Gastrocnemius medialis (tissue), 4 donors: ENCODE measurements around the gene ARHGEF33. TPM values are rescaled to one million over a fixed set of nuclear protein-coding genes. Genes with fewer than 3 reads are reported as not detected.

Experiments used
- ATAC-seq, 2 donors: fragments of 150-250 bp; one replicate each; pipeline ENCODE4 v1.9.1; 2016
- DNase-seq, 2 donors: peaks; one replicate each; pipeline ENCODE4 v3.0.0-alpha.2; 2019
- H3K27ac ChIP-seq, 4 donors: fragments of 200-600 bp; sonication (generic); 1 replicate in 1 of 4; 2 replicates in 3 of 4; pipeline ENCODE4 v1.5.1; 2016 to 2018; ENCODE audit warnings: mild to moderate bottlenecking in 2 of 4, moderate library complexity in 1 of 4
- H3K27me3 ChIP-seq, 3 donors: fragments of 200-600 bp; sonication (generic) in 2 of 3; 1 replicate in 1 of 3; 2 replicates in 2 of 3; pipeline versions ENCODE4 v1.5.1 to v1.6.0; 2016 to 2019; ENCODE audit warnings: mild to moderate bottlenecking in 1 of 3, moderate library complexity in 1 of 3
- H3K36me3 ChIP-seq, 2 donors: fragments of 200-600 bp; sonication (generic) in 1 of 2; one replicate each; pipeline ENCODE4 v1.5.1; 2017 to 2018
- H3K4me1 ChIP-seq, 2 donors: fragments of 200-600 bp; sonication (generic) in 1 of 2; one replicate each; pipeline ENCODE4 v1.5.1; 2016 to 2017; ENCODE audit warnings: mild to moderate bottlenecking in 2 of 2
- H3K4me3 ChIP-seq, 4 donors: fragments of 200-600 bp; sonication (generic) in 3 of 4; 1 replicate in 1 of 4; 2 replicates in 3 of 4; pipeline ENCODE4 v1.5.1; 2016 to 2019; ENCODE audit warnings: mild to moderate bottlenecking in 2 of 4
- H3K9me3 ChIP-seq, 3 donors: fragments of 200-600 bp; sonication (generic) in 2 of 3; 1 replicate in 1 of 3; 2 replicates in 2 of 3; pipeline ENCODE4 v1.5.1; 2016 to 2019
- CTCF ChIP-seq, 5 experiments: fragments of 450-650 bp in 3 of 5; fragments of 200-600 bp in 2 of 5; sonication (generic) in 2 of 5; IDR thresholded peaks in 4 of 5; conservative IDR thresholded peaks in 1 of 5; 1 replicate in 4 of 5; 2 replicates in 1 of 5; pipeline ENCODE4 v1.5.1; 2016 to 2019; ENCODE audit warnings: antibody characterized with exemption in 5 of 5, mild to moderate bottlenecking in 3 of 5, moderate library complexity in 3 of 5
- POLR2A ChIP-seq, 2 donors: fragments of 450-650 bp; IDR thresholded peaks; one replicate each; pipeline ENCODE4 v1.6.1; 2017; ENCODE audit warnings: antibody characterized with exemption in 2 of 2, mild to moderate bottlenecking in 2 of 2, moderate library complexity in 2 of 2
- in situ Hi-C, 4 donors: fragments of 200-750 bp; cut with MboI; loops; one replicate each; pipeline versions ENCODE4 v1.15.0 to v1.8.0; 2017; ENCODE audit warnings: low sequenced_read_pairs in 4 of 4
- intact Hi-C: fragments of 100-400 bp; cut with DNase I; formaldehyde crosslinking; loops from one replicate; pipeline ENCODE4 v1.15.1; 2023; ENCODE audit warnings: low total_unique reads
- total RNA-seq, 4 donors: library from RNA; depleted of rRNA; stranded (reverse); fragments of >200 nt; gene quantifications; one replicate each; pipeline versions ENCODE4 v1.1.0 to v1.2.3, GENCODE V29; 2016

Gene ARHGEF33
- total RNA-seq, 4 donors from 2014 or later = 0.07 to 4.5 (median 0.52) TPM; not detected in 1

DNA sequence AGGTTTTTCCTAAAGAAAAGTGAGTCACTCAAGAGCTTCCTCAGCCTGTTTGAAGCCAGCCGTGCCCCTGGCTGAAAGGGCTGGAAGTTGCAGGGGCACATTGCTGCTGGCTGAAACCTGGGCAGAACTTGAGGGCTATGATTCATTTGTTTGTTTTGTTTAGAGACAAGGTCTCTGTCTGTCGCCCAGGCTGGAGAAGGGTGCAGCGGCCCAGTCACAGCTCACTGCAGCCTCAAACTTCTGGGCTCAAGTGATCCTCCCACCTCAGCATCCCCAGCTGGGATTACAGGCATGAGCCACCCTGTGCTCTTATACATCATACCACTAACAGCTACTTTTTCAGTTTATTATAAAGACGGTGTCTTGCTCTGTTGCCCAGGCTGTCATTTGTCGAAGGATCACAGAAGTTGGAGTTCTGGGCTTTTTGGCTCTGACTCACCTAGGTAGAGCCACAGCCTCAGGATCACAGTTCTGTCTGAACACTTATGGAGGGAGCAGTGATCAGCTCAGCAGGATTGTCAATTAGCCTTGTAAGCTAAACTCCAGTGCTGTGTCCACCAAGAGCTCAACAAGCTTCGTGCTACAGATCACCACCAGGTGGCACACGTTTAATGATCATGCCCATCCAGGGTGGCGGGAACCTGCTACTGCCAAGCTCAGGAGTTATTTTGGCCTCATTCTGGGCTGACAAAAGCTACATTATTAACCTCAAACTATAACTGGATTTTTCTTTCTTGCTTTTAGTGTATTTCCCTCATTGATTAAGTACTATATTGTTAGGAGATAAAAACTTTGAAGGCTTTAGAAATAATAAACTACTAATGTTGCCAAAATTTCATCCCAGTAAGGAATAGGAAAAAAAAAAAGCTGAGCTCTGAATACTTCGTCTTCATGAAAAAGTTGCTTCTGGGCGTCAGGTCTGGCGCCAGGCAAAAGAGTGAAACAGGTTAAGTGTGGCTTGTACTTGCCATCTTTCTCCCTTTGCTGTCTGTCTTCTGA lies 57.9 kb downstream of the ARHGEF33 start:
- H3K4me1 ChIP-seq = no peaks in the 10 kb centered on the region
- peak in 1 of 2 donors; percentile 30 for DNase-seq
- in situ Hi-C loops (no loop called here), intact Hi-C loops (loop anchor here (1.0 kb wide), 1 partner anchor 283 kb away; no protein-coding TSS in a partner anchor)
- no peak overlapping the region for H3K27ac ChIP-seq
- H3K4me3 ChIP-seq = no peak overlapping the region
- H3K27me3 ChIP-seq = no peaks in the 10 kb centered on the region
- TF ChIP-seq CTCF (IDR thresholded peaks at IDR 0.05 in 4 of 5, conservative IDR thresholded peaks at IDR 0.05 in 1 of 5) (peak; percentile 12 to 58 (median 46)), POLR2A (IDR thresholded peaks at IDR 0.05) (no peak)
- no peaks in the 10 kb centered on the region for H3K9me3 ChIP-seq
- peak in 1 of 2 donors; percentile 46 for ATAC-seq
- H3K36me3 ChIP-seq = no peaks in the 10 kb centered on the region

GRCh38 chr2:38948387-38948882 lies 58.8 kb downstream of the ARHGEF33 start:
- Histone ChIP-seq H3K36me3 (no peaks in the 10 kb centered on the region), H3K27ac (no peak overlapping the region), H3K4me1 (no peaks in the 10 kb centered on the region), H3K4me3 (no peak overlapping the region), H3K27me3 (no peaks in the 10 kb centered on the region), H3K9me3 (no peaks in the 10 kb centered on the region)
- no peak for DNase-seq
- in situ Hi-C loops (no loop called here), intact Hi-C loops (no loop called here)
- no peak for TF ChIP-seq CTCF (IDR thresholded peaks at IDR 0.05 in 4 of 5, conservative IDR thresholded peaks at IDR 0.05 in 1 of 5)
- TF ChIP-seq POLR2A (IDR thresholded peaks at IDR 0.05) = no peak
- no peak for ATAC-seq

DNA sequence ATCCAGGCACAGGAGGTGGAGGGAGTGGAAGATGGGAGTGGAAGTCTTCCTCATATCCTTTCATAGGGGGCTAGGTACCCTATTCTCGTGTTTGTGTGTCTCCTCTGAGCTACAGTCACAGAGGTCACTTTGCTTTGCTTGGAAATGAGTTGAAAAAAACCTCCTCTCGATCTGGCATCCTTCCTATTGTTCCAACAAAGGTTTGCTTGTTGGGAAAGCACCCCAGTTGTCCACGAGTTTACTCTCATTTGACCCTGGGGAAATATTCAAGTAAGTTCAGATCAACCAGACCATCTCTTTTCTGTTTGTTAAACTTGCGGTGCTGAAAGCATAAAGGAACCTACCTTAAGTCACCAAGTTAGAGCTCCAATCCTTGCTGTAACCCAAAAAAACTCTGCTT lies 59.3 kb downstream of the ARHGEF33 start:
- H3K4me3 ChIP-seq = no peak overlapping the region
- H3K27ac ChIP-seq = no peak overlapping the region
- H3K27me3 ChIP-seq = no peaks in the 10 kb centered on the region
- no peaks in the 10 kb centered on the region for H3K36me3 ChIP-seq
- intact Hi-C loops = no loop called here
- no peak for TF ChIP-seq POLR2A (IDR thresholded peaks at IDR 0.05)
- no peak for TF ChIP-seq CTCF (IDR thresholded peaks at IDR 0.05 in 4 of 5, conservative IDR thresholded peaks at IDR 0.05 in 1 of 5)
- no peaks in the 10 kb centered on the region for H3K4me1 ChIP-seq
- H3K9me3 ChIP-seq = no peaks in the 10 kb centered on the region
- no peak for ATAC-seq
- no peak for DNase-seq
- in situ Hi-C loops = no loop called here

GRCh38 chr2:38951766-38952165 lies 62.1 kb downstream of the ARHGEF33 start:
- intact Hi-C loops (no loop called here), in situ Hi-C loops (no loop called here)
- H3K4me3 ChIP-seq = no peak overlapping the region
- no peaks in the 10 kb centered on the region for H3K36me3 ChIP-seq
- no peaks in the 10 kb centered on the region for H3K27me3 ChIP-seq
- no peaks in the 10 kb centered on the region for H3K9me3 ChIP-seq
- TF ChIP-seq POLR2A (IDR thresholded peaks at IDR 0.05) = no peak
- TF ChIP-seq CTCF (IDR thresholded peaks at IDR 0.05 in 4 of 5, conservative IDR thresholded peaks at IDR 0.05 in 1 of 5) = no peak
- no peaks in the 10 kb centered on the region for H3K4me1 ChIP-seq
- no peak for DNase-seq
- no peak overlapping the region for H3K27ac ChIP-seq
- no peak for ATAC-seq
